Thoracic aorta (tissue), 2 donors: ENCODE measurements around the gene CHD2. TPM values are rescaled to one million over a fixed set of nuclear protein-coding genes. Genes with fewer than 3 reads are reported as not detected.

Source experiments
- ATAC-seq: fragments of 150-250 bp; one replicate; pipeline ENCODE4 v1.8.0; 2017; ENCODE audit warnings: low read depth; ENCODE audit not compliant: insufficient number of reproducible peaks, low FRiP score
- DNase-seq: peaks from one replicate; pipeline ENCODE4 v3.0.0-alpha.2; 2020; ENCODE audit warnings: low spot score
- H3K27ac ChIP-seq, 2 donors: fragments of 200-600 bp; sonication (generic); 1 replicate in 1 of 2; 2 replicates in 1 of 2; pipeline ENCODE4 v1.5.1; 2016; ENCODE audit warnings: mild to moderate bottlenecking in 2 of 2, moderate library complexity in 2 of 2
- H3K27me3 ChIP-seq: fragments of 200-600 bp; sonication (generic); replicated peaks from 2 replicates; pipeline ENCODE4 v1.6.0; 2016; ENCODE audit warnings: mild to moderate bottlenecking; ENCODE audit not compliant: insufficient read depth
- H3K36me3 ChIP-seq: fragments of 200-600 bp; sonication (generic); one replicate; pipeline ENCODE4 v1.5.1; 2016
- H3K4me1 ChIP-seq, 2 donors: fragments of 200-600 bp; sonication (generic); 1 replicate in 1 of 2; 2 replicates in 1 of 2; pipeline versions ENCODE4 v1.5.1 to v1.6.0; 2016; ENCODE audit warnings: low read depth in 2 of 2, mild to moderate bottlenecking in 1 of 2; ENCODE audit not compliant: control insufficient read depth in 1 of 2
- H3K4me3 ChIP-seq: fragments of 200-600 bp; sonication (generic); 2 replicates; pipeline ENCODE4 v1.5.1; 2016; ENCODE audit warnings: mild to moderate bottlenecking
- H3K9me3 ChIP-seq: fragments of 200-600 bp; sonication (generic); 2 replicates; pipeline ENCODE4 v1.5.1; 2016
- total RNA-seq, 2 donors: library from RNA; depleted of rRNA; stranded (reverse); fragments of >200 nt; gene quantifications; one replicate each; pipeline versions ENCODE4 v1.1.0 to v1.2.3, GENCODE V29; 2016
- TF ChIP-seq, protein P1 (sequence below): fragments of 200-600 bp; sonication (generic); IDR thresholded peaks from one replicate; pipeline ENCODE4 v1.5.1; 2019; ENCODE audit warnings: antibody characterized with exemption

The CHD2 gene
- total RNA-seq, 2 donors from 2014 or later: 143 to 148 TPM

DNA sequence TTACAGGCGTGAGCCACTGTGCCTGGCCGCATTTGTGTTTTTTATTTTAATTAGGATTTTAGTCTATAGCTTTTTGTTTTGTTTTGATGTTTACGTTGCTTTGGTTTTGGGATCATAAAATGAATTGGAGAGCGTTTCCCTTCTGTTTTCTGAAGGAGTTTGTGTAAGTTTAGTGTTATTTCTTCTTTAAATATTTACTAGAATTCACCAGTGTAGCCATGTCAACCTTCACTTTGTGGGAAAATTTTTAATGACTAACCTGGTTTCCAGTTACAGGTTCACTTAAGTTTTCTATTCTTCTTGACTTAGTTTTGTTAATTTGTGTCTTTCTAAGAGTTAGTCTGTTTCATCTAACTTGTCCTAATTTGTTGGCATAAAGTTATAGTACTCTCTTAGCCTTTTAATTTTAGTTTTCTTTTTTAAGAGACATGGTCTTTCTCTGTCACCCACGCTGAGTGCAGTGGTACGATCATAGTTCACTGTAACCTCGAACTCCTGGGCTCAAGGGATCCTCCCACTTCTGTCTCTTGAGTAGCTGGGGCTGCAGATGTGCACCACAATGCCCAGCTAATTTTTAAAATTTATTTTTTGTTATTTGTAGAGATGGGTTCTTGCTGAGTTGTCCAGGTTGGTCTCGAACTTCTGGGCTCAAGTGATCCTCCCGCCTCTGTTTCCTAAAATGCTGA, 61.0 kb downstream of the CHD2 start:
- no peaks in the 10 kb centered on the region for H3K27me3 ChIP-seq
- TF ChIP-seq, protein P1, sequence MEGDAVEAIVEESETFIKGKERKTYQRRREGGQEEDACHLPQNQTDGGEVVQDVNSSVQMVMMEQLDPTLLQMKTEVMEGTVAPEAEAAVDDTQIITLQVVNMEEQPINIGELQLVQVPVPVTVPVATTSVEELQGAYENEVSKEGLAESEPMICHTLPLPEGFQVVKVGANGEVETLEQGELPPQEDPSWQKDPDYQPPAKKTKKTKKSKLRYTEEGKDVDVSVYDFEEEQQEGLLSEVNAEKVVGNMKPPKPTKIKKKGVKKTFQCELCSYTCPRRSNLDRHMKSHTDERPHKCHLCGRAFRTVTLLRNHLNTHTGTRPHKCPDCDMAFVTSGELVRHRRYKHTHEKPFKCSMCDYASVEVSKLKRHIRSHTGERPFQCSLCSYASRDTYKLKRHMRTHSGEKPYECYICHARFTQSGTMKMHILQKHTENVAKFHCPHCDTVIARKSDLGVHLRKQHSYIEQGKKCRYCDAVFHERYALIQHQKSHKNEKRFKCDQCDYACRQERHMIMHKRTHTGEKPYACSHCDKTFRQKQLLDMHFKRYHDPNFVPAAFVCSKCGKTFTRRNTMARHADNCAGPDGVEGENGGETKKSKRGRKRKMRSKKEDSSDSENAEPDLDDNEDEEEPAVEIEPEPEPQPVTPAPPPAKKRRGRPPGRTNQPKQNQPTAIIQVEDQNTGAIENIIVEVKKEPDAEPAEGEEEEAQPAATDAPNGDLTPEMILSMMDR: no peak
- H3K4me3 ChIP-seq: no peak overlapping the region
- H3K4me1 ChIP-seq: peaks cover 7 to 17% of the 10 kb centered on the region in 2 donors
- H3K27ac ChIP-seq: no peak overlapping the region
- DNase-seq (no peak), ATAC-seq (no peak)
- H3K36me3 ChIP-seq: peaks cover 17% of the 10 kb centered on the region
- H3K9me3 ChIP-seq: no peaks in the 10 kb centered on the region

DNA sequence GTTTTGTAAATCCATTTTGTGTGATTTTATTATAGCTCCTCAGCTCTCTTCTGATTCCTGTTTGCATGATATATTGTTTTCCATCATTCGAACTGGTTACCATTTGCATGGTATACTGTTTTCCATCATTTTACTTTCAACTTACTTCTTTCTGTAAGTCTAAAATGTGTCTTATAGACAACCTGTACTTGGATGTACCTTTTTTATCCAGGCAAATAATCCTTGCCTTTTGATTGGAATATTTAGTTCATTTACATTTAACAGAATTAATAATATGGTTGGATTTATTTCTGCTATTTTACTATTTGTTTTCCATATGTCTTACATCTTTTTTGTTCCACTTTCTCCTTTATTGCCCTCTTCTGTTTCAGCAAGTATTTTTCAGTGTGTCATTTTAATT, 62.8 kb downstream of the CHD2 start:
- no peak for ATAC-seq
- Histone ChIP-seq H3K36me3 (peaks cover 15% of the 10 kb centered on the region), H3K27ac (no peak overlapping the region), H3K4me1 (peaks cover 8 to 15% of the 10 kb centered on the region in 2 donors), H3K4me3 (no peak overlapping the region), H3K27me3 (no peaks in the 10 kb centered on the region), H3K9me3 (no peaks in the 10 kb centered on the region)
- TF ChIP-seq, protein P1: no peak
- no peak for DNase-seq

DNA sequence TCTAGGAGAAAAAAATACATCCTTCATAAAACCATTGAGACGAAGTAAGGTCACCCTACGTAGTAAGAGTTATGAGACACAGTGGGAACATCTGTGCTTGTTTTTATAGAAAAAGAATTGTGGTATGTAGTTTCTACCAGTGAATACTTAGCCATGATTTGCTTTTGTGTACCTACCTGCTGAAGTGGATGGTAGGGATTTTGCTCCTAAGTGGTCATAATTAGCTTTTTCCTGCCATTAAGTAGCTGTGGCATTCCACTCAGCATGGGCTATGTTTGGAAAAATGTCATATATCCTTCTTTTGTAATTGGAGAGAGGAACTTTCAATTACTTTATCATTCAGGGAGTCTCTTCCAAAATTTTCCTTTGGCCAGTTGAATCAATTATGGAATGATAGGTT, 63.7 kb downstream of the CHD2 start:
- DNase-seq (no peak), ATAC-seq (no peak)
- Histone ChIP-seq H3K27me3 (no peaks in the 10 kb centered on the region), H3K9me3 (no peaks in the 10 kb centered on the region), H3K27ac (no peak overlapping the region), H3K4me1 (peaks cover 14 to 15% of the 10 kb centered on the region in 2 donors), H3K4me3 (no peak overlapping the region), H3K36me3 (peaks cover 17% of the 10 kb centered on the region)
- TF ChIP-seq, protein P1: no peak

DNA sequence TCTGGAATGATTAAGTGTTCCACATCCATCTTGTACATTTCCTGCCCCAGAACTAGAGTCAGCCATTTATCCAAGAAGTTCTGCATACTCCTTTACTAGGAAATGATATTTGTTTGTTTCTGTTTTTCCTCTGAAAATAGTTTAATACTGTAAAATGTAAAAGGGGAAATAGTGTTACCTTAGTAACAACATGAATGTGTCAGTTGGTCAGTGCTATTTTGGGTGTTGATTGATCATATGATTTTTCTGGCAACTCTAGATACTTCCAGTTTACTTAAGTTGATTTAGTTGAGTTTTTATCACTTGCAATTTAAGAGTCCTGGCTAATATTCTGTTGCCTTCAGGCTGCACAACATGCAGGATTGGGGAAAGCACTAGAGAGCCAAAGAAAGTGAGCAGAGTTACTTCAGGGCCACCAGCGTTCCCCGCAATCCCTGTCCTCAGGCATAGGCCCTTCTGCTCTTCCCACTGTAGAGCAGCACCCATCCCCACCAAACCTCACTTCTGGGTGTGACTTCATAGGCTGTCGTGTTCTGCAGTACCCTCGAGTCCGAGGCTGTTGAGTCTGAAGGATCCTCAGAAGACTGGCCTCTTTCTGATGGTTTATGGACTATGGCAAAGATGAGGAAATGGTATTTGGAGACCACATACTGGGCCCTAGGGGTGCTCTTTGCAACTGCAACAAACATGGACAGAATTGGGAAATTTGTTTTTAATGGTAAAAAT, 69.0 kb downstream of the CHD2 start:
- TF ChIP-seq, protein P1: no peak
- no peak for DNase-seq
- H3K4me1 ChIP-seq: peaks cover 27 to 34% of the 10 kb centered on the region in 2 donors
- no peaks in the 10 kb centered on the region for H3K27me3 ChIP-seq
- peaks cover 28% of the 10 kb centered on the region for H3K36me3 ChIP-seq
- H3K9me3 ChIP-seq: no peaks in the 10 kb centered on the region
- no peak for ATAC-seq
- peak overlapping the region; percentile 31 for H3K4me3 ChIP-seq
- peak overlapping the region; percentile 19 to 64 for H3K27ac ChIP-seq

DNA sequence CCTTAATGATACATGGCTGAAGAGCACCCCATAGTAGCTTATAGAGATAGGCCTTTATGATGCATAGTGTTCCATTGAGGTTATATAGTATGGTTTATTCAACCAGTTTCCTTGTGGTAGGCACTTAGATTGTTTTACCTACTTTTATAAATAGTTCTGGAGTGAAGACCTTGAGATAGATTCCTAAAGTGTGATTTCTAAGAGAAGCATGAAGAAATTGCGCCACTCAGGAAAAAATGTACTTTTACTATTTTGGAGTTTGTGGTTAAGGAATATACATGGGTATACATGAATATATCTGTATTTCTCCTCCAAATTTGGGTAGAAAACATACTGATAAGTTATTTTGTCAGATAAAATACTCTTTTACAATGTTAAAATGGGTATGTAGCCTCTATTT, 70.5 kb downstream of the CHD2 start:
- H3K4me3 ChIP-seq: no peak overlapping the region
- TF ChIP-seq, protein P1: no peak
- peak overlapping the region in 1 of 2 donors; percentile 31 for H3K27ac ChIP-seq
- DNase-seq (no peak), ATAC-seq (no peak)
- no peaks in the 10 kb centered on the region for H3K9me3 ChIP-seq
- H3K27me3 ChIP-seq: no peaks in the 10 kb centered on the region
- peaks cover 29% of the 10 kb centered on the region for H3K36me3 ChIP-seq
- peaks cover 27 to 34% of the 10 kb centered on the region in 2 donors for H3K4me1 ChIP-seq
